ENCODE results near the gene PPP3CA.

GRCh38 chr4:101163936-101164335, 183.4 kb downstream of the PPP3CA start:
- TF ChIP-seq, protein P1, sequence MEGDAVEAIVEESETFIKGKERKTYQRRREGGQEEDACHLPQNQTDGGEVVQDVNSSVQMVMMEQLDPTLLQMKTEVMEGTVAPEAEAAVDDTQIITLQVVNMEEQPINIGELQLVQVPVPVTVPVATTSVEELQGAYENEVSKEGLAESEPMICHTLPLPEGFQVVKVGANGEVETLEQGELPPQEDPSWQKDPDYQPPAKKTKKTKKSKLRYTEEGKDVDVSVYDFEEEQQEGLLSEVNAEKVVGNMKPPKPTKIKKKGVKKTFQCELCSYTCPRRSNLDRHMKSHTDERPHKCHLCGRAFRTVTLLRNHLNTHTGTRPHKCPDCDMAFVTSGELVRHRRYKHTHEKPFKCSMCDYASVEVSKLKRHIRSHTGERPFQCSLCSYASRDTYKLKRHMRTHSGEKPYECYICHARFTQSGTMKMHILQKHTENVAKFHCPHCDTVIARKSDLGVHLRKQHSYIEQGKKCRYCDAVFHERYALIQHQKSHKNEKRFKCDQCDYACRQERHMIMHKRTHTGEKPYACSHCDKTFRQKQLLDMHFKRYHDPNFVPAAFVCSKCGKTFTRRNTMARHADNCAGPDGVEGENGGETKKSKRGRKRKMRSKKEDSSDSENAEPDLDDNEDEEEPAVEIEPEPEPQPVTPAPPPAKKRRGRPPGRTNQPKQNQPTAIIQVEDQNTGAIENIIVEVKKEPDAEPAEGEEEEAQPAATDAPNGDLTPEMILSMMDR (IDR thresholded peaks at IDR 0.05): no peak
- no peak for TF ChIP-seq POLR2A (IDR thresholded peaks at IDR 0.05)

Data from Peyer's patch (tissue), 4 donors.